Measurements from ENCODE around the gene DISP3.

DISP3 gene

GRCh38 chr1:11516961-11517635, 38.1 kb downstream of the DISP3 start:
- DNase-seq = no peak

DNA sequence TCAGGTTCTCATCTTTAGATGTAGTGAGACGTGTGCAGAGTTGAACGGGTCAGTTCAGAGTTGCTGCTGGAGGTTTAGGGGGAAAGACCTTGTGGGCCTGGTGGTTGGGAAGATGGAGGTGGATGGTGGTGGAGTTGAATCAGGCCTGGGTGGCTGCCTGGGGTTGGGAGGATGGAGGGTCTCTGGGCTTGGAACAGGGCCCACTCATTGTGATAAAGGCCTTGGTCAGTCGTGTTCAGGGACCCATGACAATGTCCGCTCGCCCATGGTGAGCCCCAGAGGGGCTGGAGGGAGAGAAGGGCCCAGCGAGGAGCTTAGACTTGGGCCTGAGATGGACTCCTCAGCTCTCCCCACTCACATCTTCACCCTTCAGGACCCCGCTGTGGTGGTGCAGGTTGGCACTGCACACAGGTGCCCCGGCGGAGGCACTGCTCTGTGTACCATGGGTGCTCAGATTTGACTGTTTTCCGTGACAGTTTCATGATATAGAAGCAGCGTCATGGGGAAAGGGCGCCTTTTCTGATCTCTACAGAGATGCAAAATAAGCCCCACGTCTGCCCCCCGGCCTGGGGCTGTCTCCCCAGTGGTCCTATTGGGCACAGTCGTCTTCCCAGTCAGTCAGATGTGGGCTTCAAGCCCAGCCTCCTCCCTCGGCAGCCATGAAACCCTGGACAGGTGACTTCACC, 39.2 kb downstream of the DISP3 start:
- DNase-seq = no peak

GRCh38 chr1:11518791-11519628, 40.1 kb downstream of the DISP3 start:
- no peak for DNase-seq

DNA sequence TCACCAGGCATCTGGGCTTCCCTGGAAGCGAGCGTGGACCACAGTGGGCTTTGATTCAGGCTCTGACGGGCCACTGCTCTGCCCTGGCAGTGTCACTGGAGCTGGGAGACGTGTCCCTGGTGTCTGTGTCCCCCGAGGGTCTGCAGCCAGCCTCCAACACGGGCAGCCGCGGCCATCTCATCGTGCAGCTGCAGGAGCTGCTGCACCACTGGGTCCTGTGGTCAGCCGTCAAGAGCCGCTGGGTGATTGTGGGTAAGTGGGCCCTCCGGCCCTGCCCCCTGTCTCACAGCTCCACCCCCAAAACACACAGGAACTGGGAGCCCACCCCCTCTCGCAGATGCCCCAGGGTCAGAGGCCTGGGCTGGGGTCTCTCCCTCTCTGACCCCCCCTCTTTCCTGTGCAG, 40.7 kb downstream of the DISP3 start:
- no peak for DNase-seq

GRCh38 chr1:11520531-11521233, 41.7 kb downstream of the DISP3 start:
- no peak for DNase-seq

DNA sequence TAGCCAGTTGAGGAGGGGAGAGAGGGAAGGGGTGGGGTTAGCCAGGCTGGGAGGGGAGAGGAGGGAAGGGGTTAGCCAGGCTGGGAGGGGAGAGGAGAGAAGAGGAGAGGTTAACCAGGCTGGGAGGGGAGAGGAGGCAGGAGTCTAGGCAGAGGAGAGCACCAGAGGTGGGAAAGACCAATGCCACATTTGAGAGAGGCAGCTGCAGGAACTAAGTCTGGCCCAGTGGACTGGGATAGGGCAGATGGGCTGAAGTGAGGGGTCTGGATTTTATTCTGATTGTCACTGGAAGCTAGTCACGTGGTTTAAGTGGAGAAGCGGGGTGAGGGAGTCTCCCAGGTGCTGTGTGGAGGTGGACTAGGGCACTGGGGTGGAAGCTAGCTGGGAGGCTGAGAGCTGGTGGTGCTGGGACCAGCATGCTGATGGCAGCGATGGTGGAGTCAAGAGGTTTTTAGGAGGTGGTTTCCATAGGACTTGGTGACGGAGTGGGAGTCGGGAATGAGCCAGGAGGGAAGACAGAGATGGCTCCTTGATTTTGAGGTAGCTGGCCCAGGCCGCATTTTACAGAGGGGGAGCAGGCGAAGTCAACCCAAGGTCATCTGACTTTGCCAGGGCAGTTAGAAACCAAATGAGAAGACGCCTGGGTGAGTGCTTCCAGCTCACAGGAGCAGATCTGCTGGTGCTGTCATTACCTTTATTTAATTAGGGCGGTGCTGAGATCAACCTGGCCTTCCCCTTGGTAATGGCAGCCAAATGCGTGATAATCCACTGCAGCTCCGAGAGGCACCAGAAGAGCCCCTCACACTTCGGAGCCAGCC, 42.8 kb downstream of the DISP3 start:
- no peak for DNase-seq

GRCh38 chr1:11522400-11523235, 43.7 kb downstream of the DISP3 start:
- no peak for DNase-seq

- DNase-seq = no peak
These were observed 44.3 kb downstream of the DISP3 start for GRCh38 chr1:11523261-11523660.

DNA sequence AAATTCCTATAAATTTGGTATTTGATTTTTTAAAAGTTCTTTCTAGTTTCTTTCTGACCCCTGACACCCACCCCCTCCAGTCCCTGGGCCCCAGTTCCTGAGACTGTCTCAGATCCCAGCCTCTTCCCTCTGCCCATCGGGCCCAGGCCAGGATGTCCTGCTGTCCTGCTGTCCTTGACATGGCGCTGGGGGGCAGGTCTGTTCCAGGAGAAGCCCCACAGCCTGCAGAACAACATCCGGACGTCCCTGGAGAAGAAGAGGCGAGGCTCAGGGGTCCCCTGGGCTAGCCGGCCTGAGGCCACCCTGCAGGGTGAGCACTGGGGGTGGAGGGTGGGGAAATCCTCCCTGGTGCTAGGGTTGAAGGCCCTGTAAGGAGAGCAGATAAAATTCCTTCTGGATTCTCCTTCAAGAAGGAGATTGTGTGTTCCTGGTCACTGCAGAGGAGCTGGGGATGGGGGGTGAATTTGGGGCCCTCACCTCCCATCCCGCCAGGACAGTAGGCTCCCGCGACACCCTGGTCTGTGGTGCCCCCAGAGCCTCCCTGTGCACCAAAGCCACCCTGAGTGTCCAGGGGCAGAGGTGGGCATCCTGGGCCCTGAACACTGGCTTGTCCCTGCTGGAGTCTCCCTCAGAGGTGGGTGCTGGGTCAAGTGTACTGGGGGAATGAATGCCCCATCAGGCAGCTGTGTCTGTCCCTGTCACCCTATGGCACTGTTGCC, 45.0 kb downstream of the DISP3 start:
- DNase-seq = no peak

- no peak for DNase-seq
These were observed 45.7 kb downstream of the DISP3 start for GRCh38 chr1:11524465-11525150.

DNA sequence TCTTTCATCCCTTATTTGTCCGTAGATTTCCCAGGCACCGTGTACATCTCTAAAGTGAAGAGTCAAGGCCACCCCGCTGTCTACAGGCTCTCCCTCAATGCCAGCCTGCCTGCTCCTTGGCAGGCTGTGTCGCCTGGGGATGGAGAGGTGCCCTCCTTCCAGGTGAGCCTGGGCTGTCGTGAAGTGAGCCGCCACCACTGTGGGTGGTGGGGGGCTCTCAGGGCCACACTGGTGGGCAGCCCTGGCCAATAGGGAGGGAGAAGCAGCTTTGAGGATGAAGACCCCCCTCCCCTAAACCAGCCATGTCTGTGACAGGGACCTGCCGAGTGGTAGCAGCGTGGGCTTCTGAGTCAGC, 46.2 kb downstream of the DISP3 start:
- DNase-seq = no peak

GRCh38 chr1:11525516-11525915, 46.6 kb downstream of the DISP3 start:
- DNase-seq = no peak

DNA sequence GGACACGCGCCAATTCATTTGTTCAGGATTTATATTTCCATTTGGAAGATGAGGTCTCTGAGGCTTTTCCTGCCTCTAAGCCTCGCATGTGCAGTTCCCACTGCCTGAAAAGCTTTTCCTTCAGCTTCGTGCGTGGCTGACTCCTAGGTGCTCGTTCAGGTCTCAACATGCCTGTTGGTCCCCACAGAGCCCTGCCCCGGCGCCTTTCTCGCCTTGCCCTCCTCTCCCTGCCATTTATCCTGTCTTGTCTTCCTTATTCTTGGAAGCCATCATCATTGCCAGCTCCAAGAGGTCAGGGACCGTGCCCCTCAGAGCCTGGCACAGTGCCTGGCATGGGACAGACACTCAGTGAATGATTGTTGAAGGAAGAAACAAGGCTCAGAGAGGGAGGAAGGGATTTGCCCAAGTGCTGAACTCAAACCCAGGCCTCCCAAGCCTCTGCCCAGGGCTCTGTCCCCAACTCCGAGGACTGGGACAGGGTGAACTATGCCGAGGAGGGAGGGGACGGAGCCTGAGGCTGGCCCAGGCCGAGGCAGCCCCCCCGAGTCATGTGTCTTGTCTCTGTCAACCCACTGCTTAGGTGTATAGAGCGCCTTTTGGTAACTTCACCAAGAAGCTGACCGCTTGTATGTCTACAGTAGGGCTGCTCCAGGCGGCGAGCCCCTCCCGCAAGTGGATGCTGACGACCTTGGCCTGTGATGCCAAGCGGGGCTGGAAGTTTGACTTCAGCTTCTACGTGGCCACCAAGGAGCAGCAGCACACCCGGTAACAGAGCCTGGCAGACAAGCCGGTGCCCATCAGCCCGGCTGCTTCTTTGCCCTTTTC, 47.3 kb downstream of the DISP3 start:
- no peak for DNase-seq

DNA sequence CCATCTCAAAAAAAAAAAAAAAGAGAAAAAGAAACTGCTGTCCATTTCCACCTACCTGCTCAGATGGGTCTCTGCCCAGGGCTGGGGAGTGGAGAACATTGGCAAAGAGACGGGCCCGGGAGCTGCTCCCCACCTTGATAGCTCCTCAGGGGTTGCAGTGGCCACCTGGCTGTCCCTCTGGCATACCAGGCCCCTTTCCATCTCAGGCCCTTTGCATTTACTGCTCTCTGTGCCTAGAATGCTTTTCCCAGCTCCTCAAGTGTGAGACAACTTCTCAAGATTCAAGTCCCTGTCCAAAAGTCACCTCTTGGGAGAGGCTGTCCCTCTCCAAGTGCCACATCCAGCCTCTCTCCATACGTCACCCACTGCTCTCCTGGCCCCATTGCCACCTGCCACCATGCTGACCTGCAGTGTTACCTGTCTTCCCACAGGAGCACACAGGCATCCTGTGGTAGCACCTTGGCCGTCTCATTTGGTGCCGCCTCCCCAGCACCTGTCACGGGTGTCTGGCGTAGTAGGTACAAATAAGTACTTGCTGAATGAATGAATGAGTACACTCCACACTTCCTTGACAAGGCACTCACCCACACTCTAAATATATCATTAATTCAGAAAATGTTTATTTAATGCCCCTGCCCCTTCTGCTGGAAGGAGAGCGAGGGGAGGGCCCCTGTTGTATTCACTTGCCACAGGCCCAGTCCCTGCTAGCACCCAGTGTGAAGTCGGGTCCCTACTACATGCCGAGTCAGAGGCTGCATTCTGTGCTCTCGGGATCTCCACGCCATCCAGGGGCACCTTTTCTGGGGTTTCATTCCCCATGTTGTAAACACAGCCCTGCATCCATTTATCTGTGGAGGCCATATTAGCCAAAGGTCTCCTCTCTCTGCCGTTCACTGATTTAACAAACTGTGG, 48.8 kb downstream of the DISP3 start:
- no peak for DNase-seq

GRCh38 chr1:11528611-11529261, 49.8 kb downstream of the DISP3 start:
- DNase-seq = no peak

DNA sequence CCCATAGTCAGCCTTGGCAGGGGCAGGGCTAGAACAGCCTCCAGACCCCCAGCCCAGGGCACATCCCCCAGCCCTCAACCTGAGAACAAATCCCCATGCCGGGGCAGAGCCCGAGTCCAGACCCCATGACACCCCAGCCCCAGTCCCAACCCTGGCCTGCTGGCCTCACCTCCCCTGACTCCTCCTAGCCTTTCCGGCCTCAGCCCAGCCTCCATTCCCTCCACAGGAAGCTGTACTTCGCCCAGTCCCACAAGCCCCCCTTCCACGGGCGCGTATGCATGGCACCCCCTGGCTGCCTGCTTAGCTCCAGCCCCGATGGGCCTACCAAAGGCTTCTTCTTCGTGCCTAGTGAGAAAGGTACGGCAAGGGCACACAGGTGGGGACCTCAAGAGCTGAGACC, 50.4 kb downstream of the DISP3 start:
- no peak for DNase-seq
